K562 (cell line): ENCODE measurements around the gene FAHD2B. TPM values are rescaled to one million over a fixed set of nuclear protein-coding genes. Genes with fewer than 3 reads are reported as not detected.
"Not testable (repeated sequence)": the region's sequence is repeated elsewhere in the genome, so short reads cannot be mapped to it uniquely, and the experiment has no call there.

ENCODE experiments used
- ATAC-seq: fragments of 200-7000 bp; cut with Tn5 transposase; 3 replicates; pipeline ENCODE4 v1.9.1; 2020; ENCODE audit warnings: moderate library complexity
- BruUV-seq: library from RNA; stranded (reverse); fragments of 400-500 nt; replicated peaks from 2 replicates; lab custom pipeline; 2021; lab: Mats Ljungman, UMichigan
- CTCF ChIA-PET: fragments of 300-600 bp; formaldehyde crosslinking; extraction: SDS; loops from one replicate; lab custom pipeline; 2021; ENCODE audit warnings: low intra/inter-chr PET ratio; lab: Yijun Ruan, JAX
- POLR2A ChIA-PET: fragments of 300-600, 350-650 bp; sonication (Branson Sonifier 250); formaldehyde crosslinking; extraction: SDS; loops from one replicate; lab custom pipeline; 2021; ENCODE audit warnings: antibody characterized with exemption, inconsistent platforms; lab: Yijun Ruan, JAX
- DNase-seq, 4 experiments: peaks; one replicate each; pipeline versions ENCODE4 v3.0.0 to v3.0.0-alpha.2; 2011 to 2018; ENCODE audit warnings: low spot score in 3 of 4, mixed read lengths in 3 of 4; ENCODE audit errors: extremely low read depth in 1 of 4
- FAIRE-seq: peaks from 2 replicates; lab custom pipeline; 2011; peaks lifted over from hg19 to GRCh38; lab: Jason Lieb, UNC
- H2AFZ ChIP-seq: 2 replicates; pipeline ENCODE4 v1.6.0; 2011; ENCODE audit warnings: low read depth, low read length, control low read depth, inconsistent platforms
- H3K27ac ChIP-seq: fragments of 200-600 bp; 3 replicates; pipeline ENCODE4 v1.8.0; 2011; ENCODE audit warnings: low read depth, mild to moderate bottlenecking, control low read depth, inconsistent platforms, low read length, moderate library complexity, mixed read lengths; ENCODE audit errors: extremely low read depth
- H3K27me3 ChIP-seq, 2 experiments: fragments of 300-600 bp in 1 of 2; 2 replicates in 1 of 2; 3 replicates in 1 of 2; pipeline versions ENCODE4 v1.6.0 to v1.8.0; 2011; ENCODE audit warnings: inconsistent platforms in 2 of 2, low read length in 2 of 2, mild to moderate bottlenecking in 1 of 2, mixed read lengths in 1 of 2, moderate library complexity in 1 of 2; ENCODE audit not compliant: control insufficient read depth in 2 of 2, insufficient read depth in 2 of 2
- H3K36me3 ChIP-seq: fragments of 300-600 bp; 3 replicates; pipeline ENCODE4 v1.8.0; 2011; ENCODE audit warnings: mild to moderate bottlenecking, low read length, inconsistent platforms; ENCODE audit not compliant: control insufficient read depth, insufficient read depth
- H3K4me1 ChIP-seq, 2 experiments: fragments of 200-600 bp in 1 of 2; replicated peaks in 1 of 2; 2 replicates in 1 of 2; 3 replicates in 1 of 2; pipeline versions ENCODE4 v1.5.1 to v1.8.0; 2011; ENCODE audit warnings: inconsistent platforms in 2 of 2, low read length in 2 of 2, mild to moderate bottlenecking in 1 of 2, mixed read lengths in 1 of 2, moderate library complexity in 1 of 2; ENCODE audit not compliant: control insufficient read depth in 2 of 2, insufficient read depth in 2 of 2
- H3K4me2 ChIP-seq: 2 replicates; pipeline ENCODE4 v1.6.1; 2011; ENCODE audit warnings: low read length, control low read depth, inconsistent platforms, mixed read lengths; ENCODE audit not compliant: insufficient read depth
- H3K4me3 ChIP-seq: fragments of 200-600 bp; sonication (generic), shearing (Covaris generic); 2 replicates; pipeline ENCODE4 v1.5.1; 2016; ENCODE audit warnings: control low read depth, inconsistent platforms
- H3K79me2 ChIP-seq: fragments of 200-600 bp; 3 replicates; pipeline ENCODE4 v1.8.0; 2011; ENCODE audit warnings: low read length, inconsistent platforms; ENCODE audit not compliant: control insufficient read depth, insufficient read depth
- H3K9ac ChIP-seq, 2 experiments: 2 replicates each; pipeline versions ENCODE4 v1.6.0 to v1.6.1; 2011; ENCODE audit warnings: low read depth in 2 of 2, low read length in 2 of 2, control low read depth in 1 of 2, inconsistent platforms in 1 of 2, mild to moderate bottlenecking in 1 of 2, mixed read lengths in 1 of 2; ENCODE audit not compliant: insufficient read depth in 1 of 2
- H3K9me1 ChIP-seq: one replicate; pipeline ENCODE4 v1.6.0; 2011; ENCODE audit warnings: inconsistent platforms, mild to moderate bottlenecking, low read length, moderate library complexity; ENCODE audit not compliant: control insufficient read depth, insufficient read depth
- H3K9me3 ChIP-seq: replicated peaks from 2 replicates; pipeline ENCODE4 v1.5.1; 2011; ENCODE audit warnings: low read depth, low read length, inconsistent platforms; ENCODE audit not compliant: control insufficient read depth, insufficient read depth
- H4K20me1 ChIP-seq: replicated peaks from 2 replicates; pipeline ENCODE4 v1.6.1; 2011; ENCODE audit warnings: low read length, inconsistent platforms, mixed read lengths; ENCODE audit not compliant: control insufficient read depth, insufficient read depth
- ARID2 ChIP-seq: fragments of 450-650 bp; IDR thresholded peaks from 2 replicates; pipeline ENCODE4 v1.6.1; 2017; ENCODE audit warnings: antibody characterized with exemption, mild to moderate bottlenecking
- ARID3A ChIP-seq: IDR thresholded peaks from 2 replicates; pipeline ENCODE4 v1.6.1; 2012; ENCODE audit warnings: low read depth, low read length, improper control_type of control experiment, borderline replicate concordance
- CC2D1A ChIP-seq: fragments of 450-650 bp; IDR thresholded peaks from 2 replicates; pipeline ENCODE4 v1.6.1; 2017; ENCODE audit warnings: mild to moderate bottlenecking
- IRF2 ChIP-seq: sonication (generic); formaldehyde crosslinking; IDR thresholded peaks from 2 replicates; pipeline ENCODE4 v1.8.1; 2022; ENCODE audit warnings: mild to moderate bottlenecking, missing genetic modification reagents
- MEIS2 ChIP-seq: fragments of 450-650 bp; IDR thresholded peaks from 2 replicates; pipeline ENCODE4 v1.6.1; 2014; ENCODE audit warnings: mild to moderate bottlenecking; ENCODE audit not compliant: partially characterized antibody
- PKNOX1 ChIP-seq: fragments of 450-650 bp; IDR thresholded peaks from 2 replicates; pipeline ENCODE4 v1.6.1; 2016
- SMC3 ChIP-seq: conservative IDR thresholded peaks from 2 replicates; pipeline ENCODE4 v1.6.1; 2011; ENCODE audit warnings: low read depth, low read length, improper control_type of control experiment; ENCODE audit not compliant: insufficient read depth
- SOX6 ChIP-seq: fragments of 450-650 bp; IDR thresholded peaks from 2 replicates; pipeline ENCODE4 v1.6.1; 2014; ENCODE audit warnings: mild to moderate bottlenecking
- ZC3H11A ChIP-seq: IDR thresholded peaks from 2 replicates; pipeline ENCODE4 v1.6.1; 2012; ENCODE audit warnings: low read depth, low read length, improper control_type of control experiment
- WGBS: fragments of 100-300 bp; shearing (Covaris generic); methylation state at CpG from one replicate; pipeline ENCODE4 v1.1.6; 2016; ENCODE audit warnings: low coverage, mixed read lengths; ENCODE audit not compliant: insufficient coverage; ENCODE audit errors: missing lambda C conversion rate; 5-methylcytosine and 5-hydroxymethylcytosine counted together
- in situ Hi-C: fragments of 300-500 bp; cut with MboI; formaldehyde crosslinking; loops from 4 replicates; pipeline ENCODE4 v1.15.0; 2018; ENCODE audit warnings: inconsistent platforms, mixed read lengths
- intact Hi-C: fragments of 100-400 bp; cut with micrococcal nuclease; formaldehyde crosslinking; loops from 2 replicates; pipeline ENCODE4 v1.14.2; 2022
- polyA plus RNA-seq, 8 experiments: library from polyadenylated mRNA; depleted of rRNA in 4 of 8; stranded (reverse) in 5 of 8; unstranded in 3 of 8; fragments of >200 nt; fragmentation: Nextera tagmentation in 2 of 8; fragmentation: Illumina TruSeq in 1 of 8; extraction: Ambion mirVana in 2 of 8; extraction: Trizol in 1 of 8; gene quantifications; 2 replicates each; pipeline versions ENCODE4 v1.2.1 to v1.2.3, GENCODE V29; 2011 to 2014; ENCODE audit warnings: inconsistent platforms in 1 of 8, missing spikeins in 1 of 8
- total RNA-seq, 7 experiments: library from RNA; depleted of rRNA in 6 of 7; stranded (reverse); fragments of >200 nt in 6 of 7; fragmentation: Illumina TruSeq in 2 of 7; extraction: Trizol in 2 of 7; gene quantifications; 2 replicates each; pipeline versions ENCODE4 v1.2.1 to v1.2.3, GENCODE V29; 2011 to 2021; ENCODE audit warnings: low replicate concordance in 1 of 7
- TF ChIP-seq, protein P1 (sequence below): fragments of 450-650 bp; formaldehyde crosslinking; IDR thresholded peaks from 2 replicates; pipeline ENCODE4 v1.4.0; 2020; ENCODE audit warnings: mild to moderate bottlenecking, moderate library complexity
- TF ChIP-seq, protein P2 (sequence below), 2 experiments: IDR thresholded peaks in 1 of 2; conservative IDR thresholded peaks in 1 of 2; 2 replicates each; pipeline ENCODE4 v1.6.1; 2016; ENCODE audit warnings: low read depth in 2 of 2, mild to moderate bottlenecking in 1 of 2, missing compliant biosample characterization in 1 of 2, missing genetic modification characterization in 1 of 2, moderate library complexity in 1 of 2

FAHD2B gene
- total and polyA plus RNA-seq, 9 of the 15 experiments (the other 6 are each of a cell fraction or from before 2014, with no cell fraction given) = 4.7 to 36.6 (median 26.1) TPM

GRCh38 chr2:97112320-97113049, 17.8 kb upstream of the FAHD2B start (continued):
- TF ChIP-seq ARID3A (peak; percentile 78), ARID2 (peak; percentile 36; the same call in 1 of the 2 replicates), IRF2 (CRISPR knock-in tag) (0 out of 2 replicates have a peak, but pooled peaks have one; percentile 46), SMC3 (peak; percentile 57), PKNOX1 (peak; percentile 37; the same call in 1 of the 2 replicates), MEIS2 (peak; percentile 65), CC2D1A (peak; percentile 76), ZC3H11A (0 out of 2 replicates have a peak, but pooled peaks have one; percentile 46), SOX6 (peak; percentile 26; the same call in 1 of the 2 replicates)
- TF ChIP-seq, protein P1, sequence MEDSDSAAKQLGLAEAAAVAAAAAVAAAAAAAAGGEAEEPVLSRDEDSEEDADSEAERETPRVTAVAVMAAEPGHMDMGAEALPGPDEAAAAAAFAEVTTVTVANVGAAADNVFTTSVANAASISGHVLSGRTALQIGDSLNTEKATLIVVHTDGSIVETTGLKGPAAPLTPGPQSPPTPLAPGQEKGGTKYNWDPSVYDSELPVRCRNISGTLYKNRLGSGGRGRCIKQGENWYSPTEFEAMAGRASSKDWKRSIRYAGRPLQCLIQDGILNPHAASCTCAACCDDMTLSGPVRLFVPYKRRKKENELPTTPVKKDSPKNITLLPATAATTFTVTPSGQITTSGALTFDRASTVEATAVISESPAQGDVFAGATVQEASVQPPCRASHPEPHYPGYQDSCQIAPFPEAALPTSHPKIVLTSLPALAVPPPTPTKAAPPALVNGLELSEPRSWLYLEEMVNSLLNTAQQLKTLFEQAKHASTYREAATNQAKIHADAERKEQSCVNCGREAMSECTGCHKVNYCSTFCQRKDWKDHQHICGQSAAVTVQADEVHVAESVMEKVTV (CRISPR knock-in tag) = peak; percentile 93
- TF ChIP-seq, protein P2, sequence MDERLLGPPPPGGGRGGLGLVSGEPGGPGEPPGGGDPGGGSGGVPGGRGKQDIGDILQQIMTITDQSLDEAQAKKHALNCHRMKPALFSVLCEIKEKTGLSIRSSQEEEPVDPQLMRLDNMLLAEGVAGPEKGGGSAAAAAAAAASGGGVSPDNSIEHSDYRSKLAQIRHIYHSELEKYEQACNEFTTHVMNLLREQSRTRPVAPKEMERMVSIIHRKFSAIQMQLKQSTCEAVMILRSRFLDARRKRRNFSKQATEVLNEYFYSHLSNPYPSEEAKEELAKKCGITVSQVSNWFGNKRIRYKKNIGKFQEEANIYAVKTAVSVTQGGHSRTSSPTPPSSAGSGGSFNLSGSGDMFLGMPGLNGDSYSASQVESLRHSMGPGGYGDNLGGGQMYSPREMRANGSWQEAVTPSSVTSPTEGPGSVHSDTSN (CRISPR knock-in tag; IDR thresholded peaks at IDR 0.05; ENCODE audit: low read depth) = not testable (repeated sequence)
- TF ChIP-seq, protein P2 (tag; conservative IDR thresholded peaks at IDR 0.05; ENCODE audit: low read depth) = peak; percentile 55; the same call in 1 of the 2 replicates

DNA sequence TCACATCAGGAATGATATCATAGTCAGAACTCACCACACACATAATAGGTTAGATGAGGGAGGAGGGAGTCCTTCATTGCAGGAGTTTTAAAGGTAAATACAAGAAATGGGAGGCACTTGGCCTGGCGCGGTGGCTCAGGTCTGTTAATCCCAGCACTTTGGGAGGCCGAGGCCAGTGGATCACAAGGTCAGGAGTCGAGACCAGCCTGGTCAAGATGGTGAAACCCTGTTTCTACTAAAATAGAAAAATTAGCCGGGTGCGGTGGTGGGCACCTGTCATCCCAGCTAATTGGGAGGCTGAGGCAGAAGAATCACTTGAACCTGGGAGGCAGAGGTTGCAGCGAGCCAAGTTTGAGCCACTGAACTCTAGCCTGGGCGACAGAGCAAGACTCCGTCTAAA, 16.6 kb upstream of the FAHD2B start:
- H3K9me1 ChIP-seq, FAIRE-seq, H3K9ac ChIP-seq, H3K79me2 ChIP-seq, H3K9me3 ChIP-seq, H4K20me1 ChIP-seq, H3K4me2 ChIP-seq, H3K36me3 ChIP-seq, DNase-seq, H2AFZ ChIP-seq, H3K4me3 ChIP-seq, H3K27ac ChIP-seq, H3K27me3 ChIP-seq, H3K4me1 ChIP-seq, BruUV-seq, ATAC-seq, POLR2A ChIA-PET: not testable (repeated sequence)
- intact Hi-C loops = loop anchor here (5.0 kb wide), 2 partner anchors 149 to 254 kb away; partner anchors contain the start of gene ANKRD39
- WGBS = 27% methylated on average over 8 of the region's 9 CpGs
- CTCF ChIA-PET = interaction anchor here (0.8 to 1.8 kb wide), 4 partner anchors 99 to 1089 kb away, joined by 3 to 16 read pairs (median 8); partner anchors contain the start of gene ANKRD39
- in situ Hi-C loops = loop anchor here (25.0 kb wide), 1 partner anchor 249 kb away; the partner anchor contains the start of genes ANKRD39 and SEMA4C
